Endothelial cell of umbilical vein (primary cell): ENCODE measurements around the gene LIN7B. TPM values are rescaled to one million over a fixed set of nuclear protein-coding genes. Genes with fewer than 3 reads are reported as not detected.

Experiments
- BruUV-seq: library from RNA; stranded (reverse); fragments of 400-500 nt; replicated peaks from 2 replicates; lab custom pipeline; 2021; lab: Mats Ljungman, UMichigan
- CTCF ChIA-PET: fragments of 300-600, 350-600 bp; sonication (Branson Sonifier 250); formaldehyde crosslinking; loops from one replicate; lab custom pipeline; 2021; ENCODE audit warnings: antibody characterized with exemption, inconsistent platforms; lab: Charles Lee
- POLR2A ChIA-PET: fragments of 300-600, 350-600 bp; sonication (Branson Sonifier 250); formaldehyde crosslinking; loops from one replicate; lab custom pipeline; 2021; ENCODE audit warnings: antibody characterized with exemption, inconsistent platforms; lab: Charles Lee
- DNase-seq: peaks from one replicate; pipeline ENCODE4 v3.0.0-alpha.2; 2011; ENCODE audit warnings: low read depth, low spot score
- FAIRE-seq: peaks from 2 replicates; lab custom pipeline; 2011; peaks lifted over from hg19 to GRCh38; lab: Jason Lieb, UNC
- H2AFZ ChIP-seq: 2 replicates; pipeline ENCODE4 v1.6.0; 2012; ENCODE audit warnings: low read depth, low read length, control low read depth, inconsistent platforms
- H3K27ac ChIP-seq: 2 replicates; pipeline ENCODE4 v1.5.1; 2011; ENCODE audit warnings: low read depth, mild to moderate bottlenecking, control low read depth, low read length, moderate library complexity; ENCODE audit not compliant: insufficient read depth
- H3K27me3 ChIP-seq, 2 experiments: 2 replicates each; pipeline versions ENCODE4 v1.6.0 to v1.6.1; 2011; ENCODE audit warnings: low read length in 2 of 2, mixed read lengths in 1 of 2; ENCODE audit not compliant: control insufficient read depth in 2 of 2, insufficient read depth in 2 of 2
- H3K36me3 ChIP-seq, 2 experiments: 2 replicates in 1 of 2; 3 replicates in 1 of 2; pipeline ENCODE4 v1.5.1; 2011; ENCODE audit warnings: low read length in 2 of 2, mild to moderate bottlenecking in 1 of 2, moderate library complexity in 1 of 2; ENCODE audit not compliant: control insufficient read depth in 2 of 2, insufficient read depth in 2 of 2; ENCODE audit errors: extremely low read depth in 1 of 2
- H3K4me1 ChIP-seq: 3 replicates; pipeline ENCODE4 v1.5.1; 2011; ENCODE audit warnings: mild to moderate bottlenecking, low read length; ENCODE audit not compliant: control insufficient read depth, insufficient read depth; ENCODE audit errors: extremely low read depth
- H3K4me2 ChIP-seq: 2 replicates; pipeline ENCODE4 v1.6.1; 2011; ENCODE audit warnings: low read length, control low read depth, mixed read lengths; ENCODE audit not compliant: insufficient read depth
- H3K4me3 ChIP-seq, 3 experiments: fragments of 200-600 bp in 1 of 3; sonication (generic), shearing (Covaris generic) in 1 of 3; replicated peaks in 1 of 3; 2 replicates each; pipeline ENCODE4 v1.5.1; 2011 to 2016; ENCODE audit warnings: control low read depth in 3 of 3, low read length in 3 of 3, mild to moderate bottlenecking in 2 of 3, inconsistent platforms in 1 of 3, low read depth in 1 of 3, moderate library complexity in 1 of 3; ENCODE audit not compliant: insufficient read depth in 1 of 3
- H3K79me2 ChIP-seq: 2 replicates; pipeline ENCODE4 v1.6.0; 2012; ENCODE audit warnings: low read length, inconsistent platforms; ENCODE audit not compliant: control insufficient read depth, insufficient read depth
- H3K9ac ChIP-seq: replicated peaks from 2 replicates; pipeline ENCODE3; 2011; ENCODE audit warnings: low read length, control low read depth; ENCODE audit not compliant: insufficient read depth; ENCODE audit errors: extremely low read depth
- H3K9me1 ChIP-seq: replicated peaks from 3 replicates; pipeline ENCODE4 v1.6.0; 2011; ENCODE audit warnings: mild to moderate bottlenecking, low read length; ENCODE audit not compliant: control insufficient read depth, insufficient read depth; ENCODE audit errors: extremely low read depth
- H3K9me3 ChIP-seq: replicated peaks from 2 replicates; pipeline ENCODE4 v1.5.1; 2012; ENCODE audit warnings: low read length, inconsistent platforms; ENCODE audit not compliant: control insufficient read depth, insufficient read depth
- H4K20me1 ChIP-seq: replicated peaks from 2 replicates; pipeline ENCODE3; 2011; ENCODE audit warnings: mild to moderate bottlenecking, low read length; ENCODE audit not compliant: control insufficient read depth, insufficient read depth; ENCODE audit errors: extremely low read depth
- EZH2 ChIP-seq: IDR thresholded peaks from 2 replicates; pipeline ENCODE4 v1.6.1; 2012; ENCODE audit warnings: borderline replicate concordance, low read depth, mild to moderate bottlenecking, moderate library complexity, low read length, inconsistent platforms; ENCODE audit not compliant: severe bottlenecking
- FOS ChIP-seq: IDR thresholded peaks from 2 replicates; pipeline ENCODE4 v1.6.1; 2011; ENCODE audit warnings: mild to moderate bottlenecking, low read length, moderate library complexity, borderline replicate concordance; ENCODE audit not compliant: insufficient read depth
- GATA2 ChIP-seq: IDR thresholded peaks from 2 replicates; pipeline ENCODE4 v1.7.0; 2011; ENCODE audit warnings: low read depth, mild to moderate bottlenecking, moderate library complexity, mixed read lengths, low read length; ENCODE audit not compliant: insufficient read length, insufficient read depth
- JUN ChIP-seq: IDR thresholded peaks from 2 replicates; pipeline ENCODE4 v1.6.1; 2011; ENCODE audit warnings: borderline replicate concordance, low read depth; ENCODE audit not compliant: insufficient read length, insufficient read depth
- MYC ChIP-seq: IDR thresholded peaks from one replicate; pipeline ENCODE4 v1.6.1; 2011; ENCODE audit warnings: mild to moderate bottlenecking, low read depth, low read length
- POLR2A ChIP-seq: IDR thresholded peaks from 2 replicates; pipeline ENCODE4 v1.6.1; 2012; ENCODE audit warnings: low read depth, mild to moderate bottlenecking, control low read depth, low read length
- POLR2AphosphoS5 ChIP-seq: IDR thresholded peaks from 2 replicates; pipeline ENCODE4 v1.6.1; 2012; ENCODE audit warnings: low read depth, mild to moderate bottlenecking, control low read depth, low read length, moderate library complexity; ENCODE audit not compliant: insufficient read depth
- dilution Hi-C: fragments of 300-500 bp; cut with MboI; formaldehyde crosslinking; loops from one replicate; pipeline ENCODE4 v1.15.0; 2019; ENCODE audit warnings: low sequenced_read_pairs; ENCODE audit not compliant: extremely low pct_ligation_motif_present
- intact Hi-C: fragments of 100-400 bp; cut with micrococcal nuclease; formaldehyde crosslinking; loops from one replicate; pipeline ENCODE4 v1.10.0; 2022
- polyA plus RNA-seq, 4 experiments: library from polyadenylated mRNA; depleted of rRNA in 3 of 4; stranded (reverse) in 3 of 4; unstranded in 1 of 4; fragments of >200 nt; gene quantifications; 2 replicates each; pipeline versions ENCODE4 v1.2.1 to v1.2.3, GENCODE V29; 2011 to 2012; ENCODE audit warnings: missing spikeins in 1 of 4
- total RNA-seq: library from RNA; stranded (reverse); gene quantifications from 2 replicates; pipeline ENCODE4 v1.2.3, GENCODE V29; 2021
- TF ChIP-seq, protein P1 (sequence below), 2 donors: IDR thresholded peaks; 1 replicate in 1 of 2; 2 replicates in 1 of 2; pipeline ENCODE4 v1.5.1; 2011; ENCODE audit warnings: low read length in 2 of 2, mild to moderate bottlenecking in 2 of 2, moderate library complexity in 2 of 2, control low read depth in 1 of 2, inconsistent platforms in 1 of 2, low read depth in 1 of 2; ENCODE audit not compliant: insufficient read depth in 1 of 2; ENCODE audit errors: extremely low read depth in 1 of 2
- TF ChIP-seq, protein P2 (sequence below): IDR thresholded peaks from 2 replicates; pipeline ENCODE4 v1.6.1; 2011; ENCODE audit not compliant: insufficient read depth, insufficient read length

The LIN7B gene
- total and polyA plus RNA-seq, 2 donors (not counting 3 experiments of a cell fraction or from before 2014, with no cell fraction given) = 2.2 to 4.2 TPM

DNA sequence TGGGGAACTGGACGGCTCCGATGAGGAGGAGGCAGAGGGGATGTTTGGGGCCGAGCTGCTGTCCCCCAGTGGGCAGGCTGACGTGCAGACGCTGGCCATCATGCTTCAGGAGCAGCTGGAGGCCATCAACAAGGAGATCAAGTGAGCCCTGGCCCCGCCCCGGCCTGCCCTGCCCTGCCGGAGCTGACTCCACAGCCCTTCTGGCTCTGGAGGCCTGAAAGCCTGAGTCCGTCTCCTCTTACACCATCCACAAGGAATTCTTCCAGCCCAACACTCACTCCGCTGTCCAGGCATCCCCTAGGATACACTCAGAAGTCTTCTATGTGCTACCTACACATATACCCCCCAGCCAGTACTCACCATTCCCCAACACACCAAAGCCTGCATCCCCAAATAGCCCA, 22.6 kb downstream of the LIN7B start:
- peaks cover 0 to 7% of the 10 kb centered on the region in 2 experiments for H3K27me3 ChIP-seq
- no peak overlapping the region for H3K9ac ChIP-seq
- no peak overlapping the region for H2AFZ ChIP-seq
- H3K27ac ChIP-seq = no peak overlapping the region
- no peaks in the 10 kb centered on the region for H3K79me2 ChIP-seq
- no peaks in the 10 kb centered on the region for H3K4me1 ChIP-seq
- ChIA-PET POLR2A (no interaction called here), CTCF (interaction anchor here (1.2 to 5.2 kb wide), 3 partner anchors 9 to 62 kb away, joined by 3 to 35 read pairs (median 13); no protein-coding TSS in a partner anchor)
- H3K9me3 ChIP-seq = no peaks in the 10 kb centered on the region
- BruUV-seq = no TSS peak
- intact Hi-C loops (no loop called here), dilution Hi-C loops (no loop called here)
- no peaks in the 10 kb centered on the region for H3K36me3 ChIP-seq
- TF ChIP-seq MYC (no peak), GATA2 (no peak), JUN (no peak), POLR2A (no peak), POLR2AphosphoS5 (no peak), FOS (no peak), EZH2 (no peak)
- TF ChIP-seq, protein P1, sequence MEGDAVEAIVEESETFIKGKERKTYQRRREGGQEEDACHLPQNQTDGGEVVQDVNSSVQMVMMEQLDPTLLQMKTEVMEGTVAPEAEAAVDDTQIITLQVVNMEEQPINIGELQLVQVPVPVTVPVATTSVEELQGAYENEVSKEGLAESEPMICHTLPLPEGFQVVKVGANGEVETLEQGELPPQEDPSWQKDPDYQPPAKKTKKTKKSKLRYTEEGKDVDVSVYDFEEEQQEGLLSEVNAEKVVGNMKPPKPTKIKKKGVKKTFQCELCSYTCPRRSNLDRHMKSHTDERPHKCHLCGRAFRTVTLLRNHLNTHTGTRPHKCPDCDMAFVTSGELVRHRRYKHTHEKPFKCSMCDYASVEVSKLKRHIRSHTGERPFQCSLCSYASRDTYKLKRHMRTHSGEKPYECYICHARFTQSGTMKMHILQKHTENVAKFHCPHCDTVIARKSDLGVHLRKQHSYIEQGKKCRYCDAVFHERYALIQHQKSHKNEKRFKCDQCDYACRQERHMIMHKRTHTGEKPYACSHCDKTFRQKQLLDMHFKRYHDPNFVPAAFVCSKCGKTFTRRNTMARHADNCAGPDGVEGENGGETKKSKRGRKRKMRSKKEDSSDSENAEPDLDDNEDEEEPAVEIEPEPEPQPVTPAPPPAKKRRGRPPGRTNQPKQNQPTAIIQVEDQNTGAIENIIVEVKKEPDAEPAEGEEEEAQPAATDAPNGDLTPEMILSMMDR (IDR thresholded peaks at IDR 0.05; ENCODE audit: extremely low read depth in 1 of 2, insufficient read depth in 1 of 2, low read depth in 1 of 2, low read length in 2 of 2) = no peak
- TF ChIP-seq, protein P2, sequence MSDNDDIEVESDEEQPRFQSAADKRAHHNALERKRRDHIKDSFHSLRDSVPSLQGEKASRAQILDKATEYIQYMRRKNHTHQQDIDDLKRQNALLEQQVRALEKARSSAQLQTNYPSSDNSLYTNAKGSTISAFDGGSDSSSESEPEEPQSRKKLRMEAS = no peak
- H4K20me1 ChIP-seq = no peaks in the 10 kb centered on the region
- no peak for FAIRE-seq
- H3K4me2 ChIP-seq = no peak overlapping the region
- no peak overlapping the region for H3K4me3 ChIP-seq
- no peak for DNase-seq
- no peaks in the 10 kb centered on the region for H3K9me1 ChIP-seq
